Muscle of leg (tissue), 11 donors: ENCODE results near the gene CCT2. TPM values are rescaled to one million over a fixed set of nuclear protein-coding genes. Genes with fewer than 3 reads are reported as not detected.

ENCODE experiments used
- DNase-seq: peaks from one replicate; pipeline ENCODE4 v3.0.0; 2013
- H3K27ac ChIP-seq: one replicate; pipeline ENCODE4 v1.5.1; 2013; ENCODE audit warnings: mild to moderate bottlenecking, low read length, control low read depth
- H3K27me3 ChIP-seq: one replicate; pipeline ENCODE4 v1.6.1; 2013; ENCODE audit warnings: low read length; ENCODE audit not compliant: control insufficient read depth, insufficient read depth
- H3K36me3 ChIP-seq: one replicate; pipeline ENCODE4 v1.6.1; 2013; ENCODE audit warnings: low read length; ENCODE audit not compliant: control insufficient read depth, insufficient read depth
- H3K4me1 ChIP-seq: one replicate; pipeline ENCODE4 v1.6.1; 2013; ENCODE audit warnings: low read length; ENCODE audit not compliant: control insufficient read depth, insufficient read depth
- H3K4me3 ChIP-seq: one replicate; pipeline ENCODE4 v1.5.1; 2013; ENCODE audit warnings: low read length, control low read depth
- H3K9me3 ChIP-seq: replicated peaks from 2 replicates; pipeline ENCODE4 v1.6.1; 2013; ENCODE audit warnings: low read depth, low read length; ENCODE audit not compliant: control insufficient read depth
- WGBS: methylation state at CpG from one replicate; pipeline ENCODE4 v1.1.5; 2013; ENCODE audit warnings: missing lambda C conversion rate; ENCODE audit not compliant: insufficient coverage; 5-methylcytosine and 5-hydroxymethylcytosine counted together
- polyA plus RNA-seq, 8 donors: library from polyadenylated mRNA; unstranded; fragments of 120-200 nt; gene quantifications; one replicate each; pipeline versions ENCODE4 v1.2.1 to v1.2.3, GENCODE V29; 2013; ENCODE audit warnings: inconsistent platforms in 1 of 8, low replicate concordance in 1 of 8; ENCODE audit not compliant: insufficient read length in 8 of 8, insufficient read depth in 1 of 8
- total RNA-seq: library from RNA; stranded (reverse); fragments of 120-200 nt; gene quantifications from one replicate; pipeline ENCODE4 v1.2.4, GENCODE V29; 2013

Gene CCT2
- total and polyA plus RNA-seq, 9 donors = 165 to 196 (median 178) TPM

GRCh38 chr12:69579029-69579428, 6.2 kb upstream of the CCT2 start:
- H3K36me3 ChIP-seq = peaks cover 14% of the 10 kb centered on the region
- H3K27ac ChIP-seq = no peak overlapping the region
- no peak overlapping the region for H3K4me3 ChIP-seq
- no peaks in the 10 kb centered on the region for H3K27me3 ChIP-seq
- DNase-seq = no peak
- H3K4me1 ChIP-seq = no peaks in the 10 kb centered on the region
- WGBS = no CpG with 5 or more reads among the region's 4 CpGs
- no peaks in the 10 kb centered on the region for H3K9me3 ChIP-seq

DNA sequence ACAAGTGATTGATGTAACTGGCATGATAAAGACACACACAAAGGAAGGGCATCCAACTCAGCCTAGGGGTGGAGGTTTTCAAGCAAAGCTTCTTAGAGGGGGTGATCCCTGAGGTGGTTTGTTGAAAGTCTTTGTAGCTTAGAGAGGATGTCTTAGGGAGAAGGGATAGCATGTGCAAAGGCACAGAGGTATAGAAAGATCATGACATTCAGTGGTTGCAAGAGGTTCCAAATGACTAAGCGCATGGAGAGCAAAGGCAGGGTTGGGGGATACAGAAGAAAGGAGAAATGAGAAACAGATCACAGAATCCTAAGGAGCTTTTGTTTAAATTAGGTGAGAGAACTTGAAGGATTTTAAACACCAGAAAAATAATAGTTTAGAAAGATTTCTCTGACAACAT, 5.2 kb upstream of the CCT2 start:
- no peaks in the 10 kb centered on the region for H3K9me3 ChIP-seq
- no peaks in the 10 kb centered on the region for H3K4me1 ChIP-seq
- H3K27me3 ChIP-seq = no peaks in the 10 kb centered on the region
- no peak overlapping the region for H3K4me3 ChIP-seq
- DNase-seq = no peak
- no peak overlapping the region for H3K27ac ChIP-seq
- WGBS = 100% methylated on average over 1 of the region's 1 CpG
- peaks cover 4% of the 10 kb centered on the region for H3K36me3 ChIP-seq

GRCh38 chr12:69583203-69583602, 2.1 kb upstream of the CCT2 start:
- Histone ChIP-seq H3K9me3 (no peaks in the 10 kb centered on the region), H3K4me1 (peaks cover 6% of the 10 kb centered on the region), H3K36me3 (peaks cover 10% of the 10 kb centered on the region), H3K4me3 (no peak overlapping the region), H3K27ac (no peak overlapping the region), H3K27me3 (no peaks in the 10 kb centered on the region)
- no peak for DNase-seq

DNA sequence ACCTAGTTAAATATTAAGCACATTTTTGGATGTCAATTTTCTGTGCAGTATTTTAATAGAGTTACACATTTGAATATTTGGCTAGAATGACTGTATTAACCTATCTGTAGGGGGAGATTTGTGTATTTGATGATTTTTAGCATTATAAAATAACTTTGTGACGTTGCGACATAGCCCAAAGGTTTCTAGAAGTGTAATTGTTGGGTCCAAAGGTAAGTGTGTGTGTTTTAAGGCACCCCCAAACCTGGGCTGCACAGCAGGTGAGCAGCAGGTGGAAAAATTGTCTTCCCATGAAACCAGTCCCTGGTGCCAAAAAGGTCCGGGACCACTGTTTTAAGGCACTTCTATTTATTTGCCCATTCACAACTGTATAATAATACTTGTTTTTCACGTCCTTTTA, 3.3 kb downstream of the CCT2 start:
- WGBS = no CpG with 5 or more reads among the region's 4 CpGs
- Histone ChIP-seq H3K27me3 (no peaks in the 10 kb centered on the region), H3K4me3 (no peak overlapping the region), H3K4me1 (peaks cover 6% of the 10 kb centered on the region), H3K9me3 (no peaks in the 10 kb centered on the region), H3K27ac (no peak overlapping the region), H3K36me3 (peaks cover 47% of the 10 kb centered on the region)
- DNase-seq = no peak

DNA sequence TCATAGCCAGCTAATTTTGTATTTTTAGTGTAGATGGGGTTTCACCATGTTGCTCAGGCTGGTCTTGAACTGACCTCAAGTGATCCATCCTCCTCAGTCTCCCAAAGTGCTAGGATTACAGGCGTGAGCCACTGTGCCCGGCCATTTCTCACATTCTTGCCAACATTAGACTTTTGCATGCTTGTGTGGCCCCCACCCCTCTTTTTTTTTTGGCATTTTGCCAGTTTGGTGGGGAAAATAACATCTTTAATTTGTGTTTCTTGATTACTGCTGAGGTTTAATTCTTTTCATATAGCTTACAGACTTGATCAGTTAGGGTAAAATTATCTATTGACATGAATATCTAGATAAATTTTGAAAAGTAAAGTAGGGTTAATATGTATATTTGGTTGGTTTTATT, 3.8 kb downstream of the CCT2 start:
- H3K4me1 ChIP-seq = peaks cover 6% of the 10 kb centered on the region
- H3K4me3 ChIP-seq = no peak overlapping the region
- no peak overlapping the region for H3K27ac ChIP-seq
- no peaks in the 10 kb centered on the region for H3K27me3 ChIP-seq
- WGBS = no CpG with 5 or more reads among the region's 2 CpGs
- no peak for DNase-seq
- no peaks in the 10 kb centered on the region for H3K9me3 ChIP-seq
- H3K36me3 ChIP-seq = peaks cover 51% of the 10 kb centered on the region

GRCh38 chr12:69595689-69596088, 10.4 kb downstream of the CCT2 start:
- Histone ChIP-seq H3K27ac (no peak overlapping the region), H3K36me3 (peaks cover 64% of the 10 kb centered on the region), H3K9me3 (no peaks in the 10 kb centered on the region), H3K4me3 (no peak overlapping the region), H3K4me1 (no peaks in the 10 kb centered on the region), H3K27me3 (no peaks in the 10 kb centered on the region)
- WGBS = no CpG with 5 or more reads among the region's 2 CpGs
- no peak for DNase-seq

GRCh38 chr12:69598174-69598753, 13.0 kb downstream of the CCT2 start:
- H3K27ac ChIP-seq = no peak overlapping the region
- no peak overlapping the region for H3K4me3 ChIP-seq
- DNase-seq = no peak

GRCh38 chr12:69600804-69601203, 15.5 kb downstream of the CCT2 start:
- Histone ChIP-seq H3K27ac (no peak overlapping the region), H3K27me3 (no peaks in the 10 kb centered on the region), H3K36me3 (peaks cover 49% of the 10 kb centered on the region), H3K4me3 (no peak overlapping the region), H3K9me3 (peaks cover 3% of the 10 kb centered on the region), H3K4me1 (no peaks in the 10 kb centered on the region)
- no peak for DNase-seq

More at GRCh38 chr12:69598174-69598753, 13.0 kb downstream of the CCT2 start:
- H3K9me3 ChIP-seq = peaks cover under 1% of the 10 kb centered on the region
- peaks cover 62% of the 10 kb centered on the region for H3K36me3 ChIP-seq
- no CpG with 5 or more reads among the region's 4 CpGs for WGBS
- H3K4me1 ChIP-seq = no peaks in the 10 kb centered on the region
- no peaks in the 10 kb centered on the region for H3K27me3 ChIP-seq

GRCh38 chr12:69601962-69602685, 16.9 kb downstream of the CCT2 start:
- no CpG with 5 or more reads among the region's 6 CpGs for WGBS

GRCh38 chr12:69602954-69603353, 17.7 kb downstream of the CCT2 start:
- H3K4me1 ChIP-seq = no peaks in the 10 kb centered on the region
- no peaks in the 10 kb centered on the region for H3K27me3 ChIP-seq
- peaks cover 40% of the 10 kb centered on the region for H3K36me3 ChIP-seq
- DNase-seq = no peak
- peaks cover 3% of the 10 kb centered on the region for H3K9me3 ChIP-seq
- no peak overlapping the region for H3K4me3 ChIP-seq
- H3K27ac ChIP-seq = no peak overlapping the region

More at GRCh38 chr12:69601962-69602685, 16.9 kb downstream of the CCT2 start:
- Histone ChIP-seq H3K9me3 (peaks cover 3% of the 10 kb centered on the region), H3K36me3 (peaks cover 46% of the 10 kb centered on the region), H3K27ac (no peak overlapping the region), H3K27me3 (no peaks in the 10 kb centered on the region), H3K4me3 (no peak overlapping the region), H3K4me1 (no peaks in the 10 kb centered on the region)
- no peak for DNase-seq
